Mucosa of descending colon (tissue), 3 donors: ENCODE results near the gene DLG2. TPM values are rescaled to one million over a fixed set of nuclear protein-coding genes. Genes with fewer than 3 reads are reported as not detected.
"Not testable (repeated sequence)": the region's sequence is repeated elsewhere in the genome, so short reads cannot be mapped to it uniquely, and the experiment has no call there.

Experiments
- ATAC-seq: fragments of 200-7000 bp; cut with Tn5 transposase; one replicate; pipeline ENCODE4 v1.9.1; 2020; ENCODE audit warnings: mild to moderate bottlenecking, moderate library complexity
- DNase-seq, 3 donors: peaks; one replicate each; pipeline ENCODE4 v3.0.0-alpha.2; 2020
- H3K36me3 ChIP-seq: fragments of 200-600 bp; one replicate; pipeline ENCODE4 v1.8.0; 2021; ENCODE audit warnings: low read depth, mild to moderate bottlenecking
- H3K4me1 ChIP-seq: fragments of 200-600 bp; one replicate; pipeline ENCODE4 v1.8.0; 2021; ENCODE audit warnings: low read depth, mild to moderate bottlenecking
- H3K4me3 ChIP-seq: fragments of 200-600 bp; one replicate; pipeline ENCODE4 v1.8.0; 2021; ENCODE audit warnings: mild to moderate bottlenecking
- H3K9me3 ChIP-seq: fragments of 200-600 bp; one replicate; pipeline ENCODE4 v1.8.0; 2021; ENCODE audit warnings: mild to moderate bottlenecking
- intact Hi-C, 2 donors: fragments of 100-400 bp; cut with DNase I in 1 of 2; cut with micrococcal nuclease in 1 of 2; formaldehyde crosslinking; loops; one replicate each; pipeline versions ENCODE4 v1.11.0 to v1.11.1; 2022; cut with DNase I, micrococcal nuclease
- total RNA-seq, 3 donors: library from RNA; stranded (reverse); fragmentation: NEBNext Ultra II Directional in 2 of 3; extraction: Animal tissue kit (Norgen Biotek cat#: 25700) in 2 of 3; gene quantifications; one replicate each; pipeline versions ENCODE4 v1.2.1 to v1.2.4, GENCODE V29; 2021 to 2023
- TF ChIP-seq, protein P1 (sequence below): fragments of 200-600 bp; IDR thresholded peaks from one replicate; pipeline ENCODE4 v1.8.0; 2022; ENCODE audit warnings: antibody characterized with exemption, mild to moderate bottlenecking
- donor health status: DM: no; HTN: no; CAD: no; lungs with moderate emphysema.
- donor health status: DM: no; HTN: no; CAD: no.
- donor health status: DM: no; HTN: yes; CAD: no.

Gene DLG2
- total RNA-seq, 3 donors from 2014 or later, result 2.1 to 11.1 (median 2.4) TPM

DNA sequence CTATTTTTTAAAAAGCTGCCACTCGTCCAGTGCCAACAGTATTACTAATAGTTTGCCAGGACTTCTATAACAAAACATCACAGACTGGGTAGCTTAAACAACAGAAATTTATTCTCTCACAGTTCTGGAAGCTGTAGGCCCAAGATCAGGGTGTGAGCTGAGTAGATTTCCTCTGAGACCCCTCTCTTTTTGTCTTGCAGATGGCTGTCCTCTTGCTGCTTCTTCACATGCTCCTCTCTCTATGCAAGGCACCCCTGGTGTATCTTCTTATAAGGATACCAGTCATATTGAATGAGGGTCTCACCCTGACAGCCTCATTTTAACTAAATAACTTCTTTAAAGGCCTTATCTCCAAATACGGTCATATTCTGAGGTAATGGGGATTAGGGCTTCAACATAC lies 390.9 kb downstream of the DLG2 start:
- intact Hi-C loops, result no loop called here
- H3K4me1 ChIP-seq, result no peaks in the 10 kb centered on the region
- DNase-seq (no peak), ATAC-seq (no peak)
- no peak overlapping the region for H3K4me3 ChIP-seq
- H3K36me3 ChIP-seq, result no peaks in the 10 kb centered on the region
- H3K9me3 ChIP-seq, result no peaks in the 10 kb centered on the region
- TF ChIP-seq, protein P1, sequence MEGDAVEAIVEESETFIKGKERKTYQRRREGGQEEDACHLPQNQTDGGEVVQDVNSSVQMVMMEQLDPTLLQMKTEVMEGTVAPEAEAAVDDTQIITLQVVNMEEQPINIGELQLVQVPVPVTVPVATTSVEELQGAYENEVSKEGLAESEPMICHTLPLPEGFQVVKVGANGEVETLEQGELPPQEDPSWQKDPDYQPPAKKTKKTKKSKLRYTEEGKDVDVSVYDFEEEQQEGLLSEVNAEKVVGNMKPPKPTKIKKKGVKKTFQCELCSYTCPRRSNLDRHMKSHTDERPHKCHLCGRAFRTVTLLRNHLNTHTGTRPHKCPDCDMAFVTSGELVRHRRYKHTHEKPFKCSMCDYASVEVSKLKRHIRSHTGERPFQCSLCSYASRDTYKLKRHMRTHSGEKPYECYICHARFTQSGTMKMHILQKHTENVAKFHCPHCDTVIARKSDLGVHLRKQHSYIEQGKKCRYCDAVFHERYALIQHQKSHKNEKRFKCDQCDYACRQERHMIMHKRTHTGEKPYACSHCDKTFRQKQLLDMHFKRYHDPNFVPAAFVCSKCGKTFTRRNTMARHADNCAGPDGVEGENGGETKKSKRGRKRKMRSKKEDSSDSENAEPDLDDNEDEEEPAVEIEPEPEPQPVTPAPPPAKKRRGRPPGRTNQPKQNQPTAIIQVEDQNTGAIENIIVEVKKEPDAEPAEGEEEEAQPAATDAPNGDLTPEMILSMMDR, result no peak

DNA sequence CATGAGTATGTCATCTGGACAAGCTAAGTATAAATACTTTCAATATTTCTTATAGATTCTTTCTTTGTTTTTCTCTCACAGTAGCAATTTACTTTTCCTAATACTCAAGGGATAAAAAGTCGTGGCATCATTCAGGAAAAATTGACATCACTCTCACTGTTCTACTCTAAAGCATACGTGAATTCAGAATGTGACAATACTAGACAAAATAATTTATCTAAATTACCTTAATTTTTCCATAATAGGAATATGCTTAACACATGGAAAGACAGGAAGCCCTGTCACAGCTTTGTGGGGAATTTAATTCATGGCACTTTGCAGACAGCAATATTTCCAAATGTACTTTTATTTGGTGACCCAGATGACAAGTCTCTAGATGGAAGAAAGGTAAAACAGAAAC lies 394.6 kb downstream of the DLG2 start:
- no peaks in the 10 kb centered on the region for H3K4me1 ChIP-seq
- no peak for DNase-seq
- no peaks in the 10 kb centered on the region for H3K36me3 ChIP-seq
- TF ChIP-seq, protein P1, result no peak
- H3K9me3 ChIP-seq, result no peaks in the 10 kb centered on the region
- ATAC-seq, result no peak
- H3K4me3 ChIP-seq, result no peak overlapping the region
- intact Hi-C loops, result no loop called here

GRCh38 chr11:85231588-85231987 lies 395.6 kb downstream of the DLG2 start:
- Histone ChIP-seq H3K9me3 (no peaks in the 10 kb centered on the region), H3K4me3 (no peak overlapping the region), H3K4me1 (no peaks in the 10 kb centered on the region), H3K36me3 (no peaks in the 10 kb centered on the region)
- DNase-seq, result no peak
- no peak for ATAC-seq
- intact Hi-C loops, result no loop called here
- TF ChIP-seq, protein P1, result no peak

GRCh38 chr11:85229723-85230122 lies 397.4 kb downstream of the DLG2 start:
- H3K9me3 ChIP-seq, DNase-seq, ATAC-seq, intact Hi-C loops, H3K4me3 ChIP-seq, H3K36me3 ChIP-seq, H3K4me1 ChIP-seq: not testable (repeated sequence)

DNA sequence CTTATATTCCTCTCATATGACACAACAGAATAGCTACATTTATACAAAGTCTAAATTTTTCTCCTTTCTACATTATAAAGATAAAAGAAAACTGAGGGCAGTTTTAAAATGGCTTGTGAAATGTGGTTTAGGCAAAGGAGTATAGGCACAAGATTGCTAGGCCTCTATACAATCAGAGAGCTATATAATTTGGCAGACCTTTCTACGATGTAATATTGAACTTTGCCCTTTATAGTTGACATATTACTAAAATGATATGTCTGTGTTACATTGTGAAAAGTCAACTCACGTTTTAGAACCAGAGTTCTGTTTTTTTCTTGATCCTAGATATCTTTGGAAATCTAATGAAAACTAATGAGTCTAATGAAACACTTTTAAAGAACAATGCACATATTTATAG lies 430.2 kb downstream of the DLG2 start:
- intact Hi-C loops, result no loop called here
- H3K4me1 ChIP-seq, result peaks cover 5% of the 10 kb centered on the region
- DNase-seq (no peak), ATAC-seq (peak; percentile 95)
- no peaks in the 10 kb centered on the region for H3K36me3 ChIP-seq
- H3K4me3 ChIP-seq, result no peak overlapping the region
- peaks cover 13% of the 10 kb centered on the region for H3K9me3 ChIP-seq
- TF ChIP-seq, protein P1, result no peak

DNA sequence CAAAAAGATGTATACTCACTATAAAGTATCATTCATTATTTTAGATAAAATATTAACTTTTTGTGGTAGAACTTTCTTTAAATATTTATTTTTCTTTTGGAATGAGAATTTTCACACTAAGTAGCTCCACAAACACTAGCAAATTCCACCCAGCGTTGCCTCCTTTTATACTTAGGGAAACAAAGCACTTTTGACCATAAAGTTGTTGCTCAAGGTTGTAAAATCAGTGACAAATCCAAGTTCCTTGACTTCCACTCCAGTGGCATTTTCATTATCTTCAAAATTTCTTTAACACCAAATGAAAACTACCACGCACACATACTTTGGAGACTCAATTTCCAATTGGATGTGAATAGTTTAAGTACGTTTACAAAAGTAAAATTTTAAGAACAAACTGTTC lies 431.2 kb downstream of the DLG2 start:
- DNase-seq, result no peak
- TF ChIP-seq, protein P1, result no peak
- peak; percentile 64 for ATAC-seq

More for the DNA sequence above, 431.2 kb downstream of the DLG2 start:
- intact Hi-C loops, result no loop called here
- no peaks in the 10 kb centered on the region for H3K36me3 ChIP-seq
- peaks cover 5% of the 10 kb centered on the region for H3K4me1 ChIP-seq
- peaks cover 3% of the 10 kb centered on the region for H3K9me3 ChIP-seq
- no peak overlapping the region for H3K4me3 ChIP-seq
